ENCODE data around the gene SPDL1.

DNA sequence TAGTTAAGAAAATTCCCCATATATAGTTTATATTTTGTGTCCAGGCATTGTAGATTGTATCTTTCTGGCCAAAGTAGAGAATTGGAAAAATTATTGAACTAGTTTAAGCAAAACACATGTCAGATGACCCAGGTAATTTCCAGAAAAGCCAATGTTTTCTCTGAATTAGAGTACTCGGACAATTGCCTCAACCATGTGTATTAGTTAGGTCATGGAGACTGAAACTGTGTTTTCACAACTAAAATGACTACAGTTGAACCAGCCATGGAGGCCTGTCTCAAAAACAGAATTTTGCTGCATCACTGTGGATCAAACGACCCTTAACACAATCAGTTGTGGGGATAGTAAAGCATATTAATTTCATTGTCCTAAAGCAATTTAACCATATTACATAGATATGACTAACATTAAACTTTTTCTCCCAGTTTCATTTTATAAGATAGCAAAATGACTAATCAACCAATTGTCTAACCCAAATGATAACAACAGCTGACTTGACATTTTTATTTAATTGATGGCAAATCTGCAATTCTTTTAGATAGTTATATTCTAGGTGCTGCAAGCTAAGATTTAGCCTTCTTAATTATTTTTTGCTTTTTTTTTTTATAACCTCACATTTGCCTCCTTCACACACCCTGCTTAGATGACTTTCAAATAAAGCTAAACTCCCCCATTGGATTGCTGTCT lies 39.2 kb upstream of the SPDL1 start:
- TF ChIP-seq EZH2 (IDR thresholded peaks at IDR 0.05) = no peak
- TF ChIP-seq POLR2AphosphoS5 (IDR thresholded peaks at IDR 0.05; ENCODE audit: borderline replicate concordance, low read depth, low read length) = no peak

Data from SK-N-MC (cell line).